CD4-positive, alpha-beta memory T cell (primary cell): ENCODE measurements around the gene HM13. TPM values are rescaled to one million over a fixed set of nuclear protein-coding genes. Genes with fewer than 3 reads are reported as not detected.
A peak's percentile ranks its signal among the peaks of the same experiment; 100 is the strongest.
"Not testable (repeated sequence)": the region's sequence is repeated elsewhere in the genome, so short reads cannot be mapped to it uniquely, and the experiment has no call there.

ENCODE experiments used
- CTCF ChIA-PET: fragments of 350-600 bp; sonication (Branson Sonifier 250); formaldehyde crosslinking; loops from one replicate; lab custom pipeline; 2021; ENCODE audit warnings: inconsistent platforms; ENCODE audit not compliant: partially characterized antibody; lab: Charles Lee
- POLR2A ChIA-PET: fragments of 350-600 bp; sonication (Branson Sonifier 250); formaldehyde crosslinking; loops from one replicate; lab custom pipeline; 2021; ENCODE audit not compliant: partially characterized antibody; lab: Charles Lee
- DNase-seq, 5 donors: peaks; one replicate each; pipeline versions ENCODE4 v3.0.0 to v3.0.0-alpha.2; 2020 to 2022; ENCODE audit warnings: mixed read lengths in 1 of 5
- H3K27ac ChIP-seq: one replicate; pipeline ENCODE4 v1.7.0; 2013; ENCODE audit warnings: low read depth, low read length
- H3K27me3 ChIP-seq: 2 replicates; pipeline ENCODE4 v1.7.0; 2013; ENCODE audit warnings: mild to moderate bottlenecking, low read length, moderate library complexity; ENCODE audit not compliant: insufficient read depth
- H3K36me3 ChIP-seq: 2 replicates; pipeline ENCODE4 v1.7.0; 2013; ENCODE audit warnings: mild to moderate bottlenecking, low read length, moderate library complexity; ENCODE audit not compliant: insufficient read depth
- H3K4me1 ChIP-seq: 2 replicates; pipeline ENCODE4 v1.7.0; 2013; ENCODE audit warnings: mild to moderate bottlenecking, low read length, moderate library complexity; ENCODE audit not compliant: insufficient read depth
- H3K4me3 ChIP-seq, 2 donors: one replicate each; pipeline ENCODE4 v1.7.0; 2013; ENCODE audit warnings: low read length in 2 of 2, mild to moderate bottlenecking in 1 of 2
- H3K9me3 ChIP-seq, 2 donors: one replicate each; pipeline ENCODE4 v1.7.0; 2013; ENCODE audit warnings: low read length in 2 of 2, control low read depth in 1 of 2; ENCODE audit not compliant: control insufficient read depth in 1 of 2
- H3K27ac Mint-ChIP-seq, 7 donors: one replicate each; pipeline ENCODE4 v1.8.0; 2020 to 2021; ENCODE audit warnings: mixed read lengths in 7 of 7, mild to moderate bottlenecking in 6 of 7, inconsistent platforms in 3 of 7, moderate library complexity in 3 of 7
- H3K27me3 Mint-ChIP-seq, 2 donors: one replicate each; pipeline ENCODE4 v1.8.0; 2020 to 2021; ENCODE audit warnings: mixed read lengths in 2 of 2
- H3K36me3 Mint-ChIP-seq, 2 donors: one replicate each; pipeline ENCODE4 v1.8.0; 2020 to 2021; ENCODE audit warnings: mixed read lengths in 2 of 2, inconsistent platforms in 1 of 2, mild to moderate bottlenecking in 1 of 2
- H3K4me1 Mint-ChIP-seq, 4 donors: one replicate each; pipeline ENCODE4 v1.8.0; 2020 to 2021; ENCODE audit warnings: mixed read lengths in 4 of 4, mild to moderate bottlenecking in 1 of 4
- H3K4me3 Mint-ChIP-seq, 8 donors: one replicate each; pipeline ENCODE4 v1.8.0; 2020 to 2021; ENCODE audit warnings: mixed read lengths in 8 of 8, mild to moderate bottlenecking in 7 of 8, moderate library complexity in 6 of 8, inconsistent platforms in 3 of 8
- H3K9me3 Mint-ChIP-seq, 8 donors: one replicate each; pipeline ENCODE4 v1.8.0; 2020 to 2021; ENCODE audit warnings: mixed read lengths in 8 of 8, mild to moderate bottlenecking in 5 of 8, inconsistent platforms in 3 of 8, moderate library complexity in 1 of 8
- intact Hi-C: fragments of 100-400 bp; cut with micrococcal nuclease; formaldehyde crosslinking; loops from one replicate; pipeline ENCODE4 v1.15.1; 2023
- polyA plus RNA-seq, 2 donors: library from polyadenylated mRNA; unstranded; fragments of 300-500 nt; fragmentation: Illumina TruSeq; gene quantifications; one replicate each; pipeline ENCODE4 v1.2.3, GENCODE V29; 2021
- total RNA-seq, 2 experiments: library from RNA; stranded (reverse); gene quantifications; one replicate each; pipeline ENCODE4 v1.2.3, GENCODE V29; 2021

HM13 gene
- total and polyA plus RNA-seq, 4 experiments from 2014 or later: 133 to 171 (median 161) TPM

DNA sequence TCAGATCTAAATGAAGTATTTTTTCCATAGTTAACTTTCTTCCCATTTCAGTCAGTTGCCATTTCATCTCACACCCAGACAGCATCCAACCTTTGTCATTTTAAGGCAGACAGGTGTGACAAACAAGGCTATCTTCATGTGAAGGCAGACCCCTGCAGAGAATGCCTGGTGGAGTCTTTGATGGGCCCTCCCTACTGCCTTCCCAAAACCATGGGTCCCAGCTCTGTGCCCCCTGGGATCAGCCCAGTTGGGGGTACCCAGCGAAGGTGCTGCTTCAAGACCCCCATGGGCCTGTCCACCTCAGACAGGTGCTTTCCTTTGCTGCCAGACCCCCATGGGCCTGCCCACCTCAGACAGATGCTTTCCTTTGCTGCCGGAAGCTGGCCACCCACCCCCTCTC lies 62.5 kb downstream of the HM13 start:
- H3K36me3 ChIP-seq: no peaks in the 10 kb centered on the region
- H3K27me3 ChIP-seq: no peaks in the 10 kb centered on the region
- no peak for DNase-seq
- H3K27ac ChIP-seq: no peak overlapping the region
- H3K36me3 Mint-ChIP-seq: peaks cover 0 to 4% of the 10 kb centered on the region in 2 donors
- H3K4me3 ChIP-seq: no peak overlapping the region
- H3K27me3 Mint-ChIP-seq: peaks cover 0 to 1% of the 10 kb centered on the region in 2 donors
- H3K4me1 ChIP-seq: peaks cover 14% of the 10 kb centered on the region
- H3K27ac Mint-ChIP-seq: peak overlapping the region in 3 of 7 donors; percentile 15 to 70 (median 22)
- POLR2A ChIA-PET: no interaction called here
- H3K4me1 Mint-ChIP-seq: peaks cover 13 to 25% (median 16%) of the 10 kb centered on the region in 4 donors
- intact Hi-C loops: no loop called here
- H3K4me3 Mint-ChIP-seq: peak overlapping the region in 1 of 8 donors; percentile 13
- peaks cover 0 to 3% (median 0%) of the 10 kb centered on the region in 8 donors for H3K9me3 Mint-ChIP-seq
- H3K9me3 ChIP-seq: no peaks in the 10 kb centered on the region
- CTCF ChIA-PET: interaction anchor here (1.2 to 35.9 kb wide), 3 partner anchors 8 to 31 kb away, joined by 3 to 1094 read pairs (median 16); partner anchors contain the start of gene ID1

DNA sequence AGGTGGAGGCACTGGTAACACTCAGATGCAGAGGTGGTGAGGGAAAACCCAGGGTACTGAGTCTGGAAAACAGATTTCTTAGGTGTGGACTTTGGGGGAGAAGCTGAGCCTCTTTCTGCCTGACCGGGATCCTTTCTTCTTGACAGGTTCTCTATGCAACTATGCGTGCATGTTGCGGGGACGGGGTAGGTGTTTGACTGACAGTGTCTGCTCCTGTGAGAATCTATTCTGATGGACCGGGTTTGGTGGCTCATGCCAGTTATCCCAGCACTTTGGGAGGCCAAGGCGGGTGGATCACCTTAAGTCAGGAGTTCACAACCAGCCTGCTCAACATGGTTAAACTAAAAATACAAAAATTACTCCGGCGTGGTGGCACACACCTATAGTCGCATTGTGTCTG lies 63.0 kb downstream of the HM13 start:
- Histone ChIP-seq H3K9me3 (no peaks in the 10 kb centered on the region), H3K27ac (no peak overlapping the region), H3K4me1 (peaks cover 12% of the 10 kb centered on the region), H3K27me3 (no peaks in the 10 kb centered on the region), H3K36me3 (no peaks in the 10 kb centered on the region), H3K4me3 (no peak overlapping the region)
- Mint-ChIP-seq H3K36me3 (peaks cover 0 to 2% of the 10 kb centered on the region in 2 donors), H3K27me3 (peaks cover 0 to 1% of the 10 kb centered on the region in 2 donors), H3K27ac (peak overlapping the region in 4 of 7 donors; percentile 15 to 86 (median 46)), H3K4me3 (peak overlapping the region in 1 of 8 donors; percentile 48), H3K4me1 (peaks cover 10 to 21% (median 13%) of the 10 kb centered on the region in 4 donors), H3K9me3 (peaks cover 0 to 3% (median 0%) of the 10 kb centered on the region in 8 donors)
- ChIA-PET CTCF (interaction anchor here (1.2 to 35.9 kb wide), 6 partner anchors 9 to 63 kb away, joined by 3 to 1094 read pairs (median 6); partner anchors contain the start of genes HM13 and ID1), POLR2A (interaction anchor here (1.2 kb wide), 1 partner anchor 17 kb away, joined by 3 read pairs; no protein-coding TSS in a partner anchor)
- intact Hi-C loops: no loop called here
- DNase-seq: no peak

DNA sequence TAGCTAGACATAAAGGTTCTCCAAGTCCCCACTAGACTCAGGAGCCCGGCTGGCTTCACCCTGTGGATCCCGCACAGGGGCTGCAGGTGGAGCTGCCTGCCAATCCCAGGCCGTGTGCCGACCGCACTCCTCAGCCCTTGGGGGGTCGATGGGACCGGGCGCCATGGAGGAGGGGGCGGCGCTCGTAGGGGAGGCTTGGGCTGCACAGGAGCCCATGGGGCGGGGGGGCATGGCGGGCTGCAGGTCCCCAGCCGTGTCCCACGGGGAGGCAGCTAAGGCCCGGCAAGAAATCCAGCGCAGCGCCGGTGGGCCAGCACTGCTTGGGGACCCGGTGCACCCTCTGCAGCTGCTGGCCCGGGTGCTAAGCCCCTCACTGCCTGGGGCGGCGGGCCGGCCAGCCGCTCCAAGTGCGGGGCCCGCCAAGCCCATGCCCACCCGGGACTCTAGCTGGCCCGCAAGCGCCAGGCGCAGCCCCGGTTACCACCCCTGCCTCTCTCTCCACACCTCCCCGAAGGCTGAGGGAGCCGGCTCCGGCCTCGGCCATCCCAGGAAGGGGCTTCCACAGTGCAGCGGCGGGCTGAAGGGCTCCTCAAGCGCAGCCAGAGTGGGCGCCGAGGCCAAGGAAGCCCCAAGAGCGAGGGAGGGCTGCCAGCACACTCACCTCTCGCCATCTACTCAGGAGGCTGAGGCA lies 64.4 kb downstream of the HM13 start:
- peaks cover 0 to 1% of the 10 kb centered on the region in 2 donors for H3K27me3 Mint-ChIP-seq
- H3K27me3 ChIP-seq: no peaks in the 10 kb centered on the region
- CTCF ChIA-PET: interaction anchor here (1.6 to 35.9 kb wide), 6 partner anchors 10 to 64 kb away, joined by 4 to 1094 read pairs (median 7); partner anchors contain the start of genes HM13 and ID1
- POLR2A ChIA-PET: no interaction called here
- H3K36me3 ChIP-seq: no peaks in the 10 kb centered on the region
- intact Hi-C loops: no loop called here
- H3K9me3 Mint-ChIP-seq: peaks cover 0 to 3% (median 0%) of the 10 kb centered on the region in 8 donors
- no peak overlapping the region for H3K4me3 Mint-ChIP-seq
- peaks cover 5 to 13% (median 8%) of the 10 kb centered on the region in 4 donors for H3K4me1 Mint-ChIP-seq
- peak overlapping the region in 1 of 7 donors; percentile 20 for H3K27ac Mint-ChIP-seq
- no peak overlapping the region for H3K27ac ChIP-seq
- no peak for DNase-seq
- peaks cover 3% of the 10 kb centered on the region for H3K4me1 ChIP-seq
- no peak overlapping the region for H3K4me3 ChIP-seq
- H3K9me3 ChIP-seq: no peaks in the 10 kb centered on the region
- H3K36me3 Mint-ChIP-seq: no peaks in the 10 kb centered on the region

- intact Hi-C loops: no loop called here
- POLR2A ChIA-PET: no interaction called here
- Histone ChIP-seq H3K27ac (no peak overlapping the region), H3K36me3 (no peaks in the 10 kb centered on the region), H3K27me3 (no peaks in the 10 kb centered on the region), H3K4me1 (no peaks in the 10 kb centered on the region), H3K4me3 (no peak overlapping the region), H3K9me3 (no peaks in the 10 kb centered on the region)
- peaks cover 0 to 8% (median 2%) of the 10 kb centered on the region in 4 donors for H3K4me1 Mint-ChIP-seq
- CTCF ChIA-PET: interaction anchor here (0.6 to 35.9 kb wide), 4 partner anchors 11 to 71 kb away, joined by 3 to 1094 read pairs (median 12); partner anchors contain the start of gene ID1
- H3K4me3 Mint-ChIP-seq: no peak overlapping the region
- H3K27ac Mint-ChIP-seq: peak overlapping the region in 2 of 7 donors; percentile 2 to 20
- no peaks in the 10 kb centered on the region for H3K36me3 Mint-ChIP-seq
- H3K27me3 Mint-ChIP-seq: peaks cover 0 to 1% of the 10 kb centered on the region in 2 donors
- DNase-seq: no peak
- peaks cover 0 to 3% (median 0%) of the 10 kb centered on the region in 8 donors for H3K9me3 Mint-ChIP-seq
These were observed 65.0 kb downstream of the HM13 start for GRCh38 chr20:31579245-31579644.

DNA sequence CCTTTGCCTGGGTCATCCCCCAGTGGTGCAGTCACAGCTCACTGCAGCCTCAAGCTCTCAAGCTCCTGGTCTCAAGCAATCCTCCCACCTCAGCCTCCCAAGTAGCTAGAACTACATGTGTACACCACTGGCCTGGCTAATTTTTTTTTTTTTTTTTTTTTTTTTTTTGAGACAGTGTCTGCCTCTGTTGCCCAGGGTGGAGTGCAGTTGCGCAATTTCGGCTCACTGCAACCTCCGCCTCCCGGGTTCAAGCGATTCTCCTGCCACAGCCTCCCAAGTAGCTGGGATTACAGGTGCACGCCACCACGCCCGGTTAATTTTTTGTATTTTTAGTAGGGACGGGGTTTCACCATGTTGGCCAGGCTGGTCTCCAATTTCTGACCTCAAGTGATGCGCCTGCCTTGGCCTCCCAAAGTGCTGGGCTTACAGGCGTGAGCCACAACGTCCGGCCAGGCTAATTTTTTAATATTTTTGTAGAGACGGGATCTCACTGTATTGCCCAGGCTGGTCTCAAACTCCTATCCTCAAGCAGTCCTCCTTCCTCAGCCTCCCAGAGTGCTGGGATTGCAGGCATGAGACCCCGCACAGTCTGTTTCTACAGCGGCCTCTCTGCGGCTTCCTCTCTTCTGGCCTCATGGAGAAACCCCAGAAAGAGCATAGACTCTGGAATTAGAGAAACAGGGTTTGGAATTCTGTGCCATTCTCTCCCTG lies 65.9 kb downstream of the HM13 start:
- H3K36me3 ChIP-seq, H3K4me1 ChIP-seq, H3K4me3 Mint-ChIP-seq, POLR2A ChIA-PET, H3K9me3 ChIP-seq, H3K36me3 Mint-ChIP-seq, H3K4me1 Mint-ChIP-seq, H3K4me3 ChIP-seq, H3K27ac ChIP-seq, intact Hi-C loops, H3K27me3 Mint-ChIP-seq, DNase-seq, H3K9me3 Mint-ChIP-seq, H3K27me3 ChIP-seq: not testable (repeated sequence)
- peak overlapping the region in 1 of 7 donors; percentile 9 for H3K27ac Mint-ChIP-seq
- CTCF ChIA-PET: interaction anchor here (0.6 to 35.9 kb wide), 3 partner anchors 24 to 72 kb away, joined by 3 to 1094 read pairs (median 3); partner anchors contain the start of gene ID1

DNA sequence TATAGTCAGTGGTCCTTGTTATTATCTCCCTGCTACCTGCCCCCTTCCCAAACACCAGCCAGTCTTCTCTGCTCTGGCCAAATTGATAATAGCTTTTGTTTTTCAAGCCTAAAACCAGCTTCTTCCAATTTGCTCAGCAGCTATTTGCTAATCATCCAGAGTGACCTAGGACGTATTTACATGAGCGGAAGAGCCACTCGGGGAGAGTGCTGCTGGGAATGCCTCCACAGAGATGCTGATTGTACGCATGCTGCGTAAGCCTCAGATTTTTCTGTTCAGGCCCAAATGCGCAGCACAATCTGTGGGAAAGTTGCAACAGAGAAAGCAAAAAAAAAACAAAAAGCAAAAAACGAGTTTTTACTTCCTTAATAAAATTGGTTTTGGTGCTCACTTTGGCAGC lies 66.5 kb downstream of the HM13 start:
- Mint-ChIP-seq H3K9me3 (peaks cover 0 to 3% (median 0%) of the 10 kb centered on the region in 8 donors), H3K27ac (peak overlapping the region in 1 of 7 donors; percentile 9), H3K36me3 (no peaks in the 10 kb centered on the region), H3K4me1 (peaks cover 0 to 8% (median 2%) of the 10 kb centered on the region in 4 donors), H3K27me3 (peaks cover 2 to 3% of the 10 kb centered on the region in 2 donors), H3K4me3 (no peak overlapping the region)
- no peak overlapping the region for H3K27ac ChIP-seq
- CTCF ChIA-PET: no interaction called here
- H3K9me3 ChIP-seq: no peaks in the 10 kb centered on the region
- H3K4me1 ChIP-seq: no peaks in the 10 kb centered on the region
- POLR2A ChIA-PET: no interaction called here
- no peak overlapping the region for H3K4me3 ChIP-seq
- no peaks in the 10 kb centered on the region for H3K36me3 ChIP-seq
- H3K27me3 ChIP-seq: no peaks in the 10 kb centered on the region
- no peak for DNase-seq
- intact Hi-C loops: no loop called here

GRCh38 chr20:31581391-31581790 lies 67.1 kb downstream of the HM13 start:
- Histone ChIP-seq H3K4me1 (no peaks in the 10 kb centered on the region), H3K36me3 (no peaks in the 10 kb centered on the region), H3K9me3 (no peaks in the 10 kb centered on the region), H3K4me3 (no peak overlapping the region), H3K27ac (no peak overlapping the region), H3K27me3 (no peaks in the 10 kb centered on the region)
- CTCF ChIA-PET: no interaction called here
- no peak for DNase-seq
- intact Hi-C loops: no loop called here
- no peaks in the 10 kb centered on the region for H3K36me3 Mint-ChIP-seq
- H3K27ac Mint-ChIP-seq: no peak overlapping the region
- POLR2A ChIA-PET: no interaction called here
- peaks cover 0 to 8% (median 2%) of the 10 kb centered on the region in 4 donors for H3K4me1 Mint-ChIP-seq
- peaks cover 0 to 3% (median 0%) of the 10 kb centered on the region in 8 donors for H3K9me3 Mint-ChIP-seq
- peaks cover 3 to 7% of the 10 kb centered on the region in 2 donors for H3K27me3 Mint-ChIP-seq
- no peak overlapping the region for H3K4me3 Mint-ChIP-seq
